ENCODE data around the gene DEAF1. TPM values are rescaled to one million over a fixed set of nuclear protein-coding genes. Genes with fewer than 3 reads are reported as not detected.

DEAF1 gene
- total RNA-seq, 1 experiment from 2014 or later: 33.9 TPM

DNA sequence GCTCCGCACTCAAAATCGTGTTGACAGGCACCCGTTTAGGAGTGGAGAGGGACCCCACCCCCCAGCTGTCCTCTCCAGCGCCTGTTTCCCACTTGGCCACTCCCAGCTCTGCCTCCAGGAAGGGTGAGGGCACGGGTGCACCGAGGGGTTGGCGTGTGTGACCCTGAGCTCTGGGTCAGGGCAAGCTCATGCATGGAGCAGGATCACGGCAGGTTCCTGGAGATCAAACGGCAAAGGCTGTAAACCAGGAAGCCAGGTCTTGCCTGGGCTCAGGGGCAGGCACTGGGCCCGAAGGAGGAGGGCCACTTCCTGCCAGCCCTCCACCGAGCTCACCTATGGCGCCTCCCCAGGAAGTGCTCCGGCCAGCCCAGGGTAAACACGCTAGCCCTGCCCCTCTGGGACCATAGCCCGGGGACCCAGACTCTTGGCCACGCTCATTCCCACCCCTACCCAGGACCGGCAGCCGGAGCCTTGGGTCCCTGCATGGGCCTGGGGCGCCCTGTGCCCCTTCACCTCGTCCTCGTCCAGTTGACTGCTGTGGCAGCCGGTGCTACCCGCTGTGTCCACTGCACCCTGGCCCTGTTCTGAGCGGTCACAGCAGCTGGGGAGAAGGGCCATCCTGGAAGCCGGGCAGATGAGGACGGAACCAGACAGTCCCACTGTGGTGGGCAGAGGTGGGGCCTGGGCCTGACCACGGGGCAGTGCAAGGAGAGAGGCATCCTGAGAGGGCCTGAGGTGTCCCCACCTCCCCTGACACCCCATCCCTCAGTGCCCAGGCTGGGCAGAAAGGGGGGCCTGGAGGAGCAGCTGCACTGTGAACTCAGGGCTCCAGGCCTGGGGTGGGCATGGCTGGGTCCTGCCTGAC, 10.0 kb upstream of the DEAF1 start:
- POLR2A ChIA-PET: no interaction called here
- CTCF ChIA-PET: interaction anchor here (0.7 to 3.1 kb wide), 3 partner anchors 9 to 42 kb away, joined by 3 to 24 read pairs (median 9); partner anchors contain the start of genes DEAF1, TALDO1 and TMEM80
- Histone ChIP-seq H3K9me2 (ENCODE audit: insufficient read depth) (no peaks in the 10 kb centered on the region), H3K4me3 (replicated peaks in 1 of 2; ENCODE audit: low read depth in 1 of 2, low read length in 2 of 2) (peak overlapping the region; percentile 87 to 96), H3K9ac (ENCODE audit: low read length) (peak overlapping the region; percentile 89), H4K20me1 (ENCODE audit: insufficient read depth) (no peaks in the 10 kb centered on the region), H3K36me3 (ENCODE audit: control insufficient read depth in 1 of 2, insufficient read depth in 2 of 2, low read length in 2 of 2) (peaks cover 0 to 4% of the 10 kb centered on the region in 2 experiments; a peak in 1 of 4 replicates), H3K9me3 (ENCODE audit: control insufficient read depth in 1 of 2, insufficient read depth in 1 of 2, low read depth in 1 of 2, low read length in 2 of 2) (no peaks in the 10 kb centered on the region), H3K27me3 (ENCODE audit: insufficient read depth, low read length) (no peaks in the 10 kb centered on the region), H3K4me2 (ENCODE audit: low read length) (peak overlapping the region; percentile 98), H2AFZ (ENCODE audit: low read depth, low read length, poor library complexity, severe bottlenecking) (no peak overlapping the region), H3K79me2 (ENCODE audit: insufficient read depth, low read length) (peaks cover 31% of the 10 kb centered on the region), H3K27ac (ENCODE audit: low read depth, low read length) (peak overlapping the region; percentile 99), H3K4me1 (ENCODE audit: control insufficient read depth in 1 of 2, insufficient read depth in 2 of 2, low read length in 2 of 2) (peaks cover 41 to 61% of the 10 kb centered on the region in 2 experiments)
- RAD21 ChIA-PET (ENCODE audit: low non-redundant PET in 1 of 2, low total read pairs in 2 of 2, uncharacterized antibody in 2 of 2, unreplicated experiment in 2 of 2): interaction anchor here in 1 of 2 experiments (1.2 kb wide), 1 partner anchor 8 kb away, joined by 3 read pairs; no protein-coding TSS in a partner anchor
- DNase-seq (ENCODE audit: low read depth, low spot score): no peak
- ATAC-seq: peak; percentile 29
- no TSS peak for BruUV-seq (replicated peaks)
- TF ChIP-seq YY1 (IDR thresholded peaks at IDR 0.05; ENCODE audit: extremely low read depth, insufficient replicate concordance, low read depth, low read length) (no peak), EGR1 (IDR thresholded peaks at IDR 0.05; ENCODE audit: low read depth) (no peak), RAD21 (IDR thresholded peaks at IDR 0.05; ENCODE audit: low read depth) (no peak), POLR2A (IDR thresholded peaks at IDR 0.05; ENCODE audit: borderline replicate concordance, extremely low read depth, insufficient read depth, insufficient read length) (no peak), ELF1 (IDR thresholded peaks at IDR 0.05; ENCODE audit: borderline replicate concordance, low read depth) (no peak), EZH2phosphoT487 (IDR thresholded peaks at IDR 0.05; ENCODE audit: borderline replicate concordance) (no peak), EZH2 (IDR thresholded peaks at IDR 0.05) (no peak), FOSL1 (IDR thresholded peaks at IDR 0.05; ENCODE audit: low read depth) (no peak), ZFX (IDR thresholded peaks at IDR 0.05) (no peak; the same call in 1 of the 2 replicates), CBX3 (IDR thresholded peaks at IDR 0.05; ENCODE audit: low read depth) (no peak), POLR2AphosphoS5 (IDR thresholded peaks at IDR 0.05; ENCODE audit: low read depth, low read length) (no peak), SP1 (IDR thresholded peaks at IDR 0.05; ENCODE audit: low read depth) (no peak), ZBTB33 (IDR thresholded peaks at IDR 0.05; ENCODE audit: extremely low read depth, insufficient replicate concordance, low read length) (no peak), TCF7L2 (IDR thresholded peaks at IDR 0.05; ENCODE audit: borderline replicate concordance, extremely low read depth, insufficient read depth, insufficient read length) (no peak), SRF (IDR thresholded peaks at IDR 0.05; ENCODE audit: low read depth) (no peak), SIN3A (IDR thresholded peaks at IDR 0.05; ENCODE audit: low read depth) (no peak)
- intact Hi-C loops (cut with micrococcal nuclease): no loop called here

All from HCT116 (cell line).